Esophagus muscularis mucosa (tissue), 3 donors: ENCODE data around the gene TSPAN17.

Source experiments
- CTCF ChIP-seq, 3 experiments: fragments of 200-600 bp in 2 of 3; fragments of 450-650 bp in 1 of 3; sonication (generic) in 2 of 3; IDR thresholded peaks; one replicate each; pipeline ENCODE4 v1.5.1; 2017 to 2019; ENCODE audit warnings: antibody characterized with exemption in 3 of 3, mild to moderate bottlenecking in 2 of 3, moderate library complexity in 1 of 3
- POLR2A ChIP-seq: fragments of 450-650 bp; IDR thresholded peaks from one replicate; pipeline ENCODE4 v1.6.1; 2017; ENCODE audit warnings: antibody characterized with exemption, moderate library complexity, mild to moderate bottlenecking, low read depth
- POLR2AphosphoS5 ChIP-seq, 2 donors: sonication (generic); formaldehyde crosslinking; IDR thresholded peaks; one replicate each; pipeline ENCODE4 v1.6.1; 2017; ENCODE audit warnings: antibody characterized with exemption in 2 of 2

- no peak for TF ChIP-seq CTCF (IDR thresholded peaks at IDR 0.05)
- no peak for TF ChIP-seq POLR2AphosphoS5 (IDR thresholded peaks at IDR 0.05)
- TF ChIP-seq POLR2A = no peak
These were observed 31.3 kb downstream of the TSPAN17 start for GRCh38 chr5:176678584-176678983.
